Naive thymus-derived CD8-positive, alpha-beta T cell (primary cell): Measurements from ENCODE around the gene ADAP1. TPM values are rescaled to one million over a fixed set of nuclear protein-coding genes. Genes with fewer than 3 reads are reported as not detected.

Experiments
- ATAC-seq, 2 donors: fragments of 150-1000 bp; cut with Tn5 transposase in 1 of 2; sonication (Bioruptor Pico), chemical (Tn5 transposase) in 1 of 2; 1 replicate in 1 of 2; 2 replicates in 1 of 2; pipeline ENCODE4 v1.10.0; 2021; ENCODE audit warnings: mild to moderate bottlenecking in 2 of 2, moderate library complexity in 2 of 2
- POLR2A ChIA-PET: fragments of 350-600 bp; sonication (Branson Sonifier 250); formaldehyde crosslinking; loops from one replicate; lab custom pipeline; 2021; ENCODE audit warnings: antibody characterized with exemption; lab: Charles Lee
- DNase-seq, 10 donors: peaks; one replicate each; pipeline versions ENCODE4 v3.0.0 to v3.0.0-alpha.2; 2020 to 2022
- H3K27ac Mint-ChIP-seq, 10 donors: one replicate each; pipeline ENCODE4 v1.8.0; 2020 to 2022; ENCODE audit warnings: mild to moderate bottlenecking in 10 of 10, mixed read lengths in 10 of 10, moderate library complexity in 4 of 10, inconsistent platforms in 1 of 10
- H3K27me3 Mint-ChIP-seq, 5 donors: one replicate each; pipeline ENCODE4 v1.8.0; 2021 to 2022; ENCODE audit warnings: mixed read lengths in 5 of 5
- H3K36me3 Mint-ChIP-seq, 3 donors: one replicate each; pipeline ENCODE4 v1.8.0; 2020 to 2022; ENCODE audit warnings: mixed read lengths in 3 of 3, mild to moderate bottlenecking in 2 of 3, inconsistent platforms in 1 of 3
- H3K4me1 Mint-ChIP-seq, 4 donors: one replicate each; pipeline ENCODE4 v1.8.0; 2021 to 2022; ENCODE audit warnings: mixed read lengths in 4 of 4
- H3K4me3 Mint-ChIP-seq, 10 donors: one replicate each; pipeline ENCODE4 v1.8.0; 2020 to 2022; ENCODE audit warnings: mild to moderate bottlenecking in 10 of 10, mixed read lengths in 10 of 10, moderate library complexity in 6 of 10, inconsistent platforms in 1 of 10
- H3K9me3 Mint-ChIP-seq, 9 donors: one replicate each; pipeline ENCODE4 v1.8.0; 2020 to 2022; ENCODE audit warnings: mixed read lengths in 9 of 9, mild to moderate bottlenecking in 3 of 9, inconsistent platforms in 1 of 9, moderate library complexity in 1 of 9
- polyA plus RNA-seq, 3 donors: library from polyadenylated mRNA; unstranded; fragments of 300-500 nt; fragmentation: Illumina TruSeq; gene quantifications; one replicate each; pipeline ENCODE4 v1.2.3, GENCODE V29; 2021
- total RNA-seq, 8 experiments: library from RNA in 2 of 8; stranded (reverse) in 2 of 8; gene quantifications; one replicate each; pipeline ENCODE4 v1.2.3 and lab custom pipeline; 2021 to 2026

The ADAP1 gene
- total and polyA plus RNA-seq, 5 experiments from 2014 or later: 7.6 to 18.4 (median 12.4) TPM

GRCh38 chr7:985915-986741 lies 31.6 kb upstream of the ADAP1 start:
- no peak overlapping the region for H3K4me3 Mint-ChIP-seq
- H3K9me3 Mint-ChIP-seq: no peaks in the 10 kb centered on the region
- DNase-seq: no peak
- peaks cover 0 to 4% (median 1%) of the 10 kb centered on the region in 4 donors for H3K4me1 Mint-ChIP-seq
- POLR2A ChIA-PET: no interaction called here
- no peaks in the 10 kb centered on the region for H3K36me3 Mint-ChIP-seq
- peaks cover 2 to 18% (median 8%) of the 10 kb centered on the region in 5 donors for H3K27me3 Mint-ChIP-seq
- no peak overlapping the region for H3K27ac Mint-ChIP-seq
- ATAC-seq: no peak

- POLR2A ChIA-PET: interaction anchor here (0.6 kb wide), 1 partner anchor 11 kb away, joined by 3 read pairs; no protein-coding TSS in a partner anchor
- no peaks in the 10 kb centered on the region for H3K9me3 Mint-ChIP-seq
- H3K4me3 Mint-ChIP-seq: no peak overlapping the region
- H3K27me3 Mint-ChIP-seq: peaks cover 2 to 18% (median 8%) of the 10 kb centered on the region in 5 donors
- ATAC-seq (no peak), DNase-seq (no peak)
- H3K36me3 Mint-ChIP-seq: no peaks in the 10 kb centered on the region
- H3K4me1 Mint-ChIP-seq: peaks cover 0 to 4% (median 1%) of the 10 kb centered on the region in 4 donors
- no peak overlapping the region for H3K27ac Mint-ChIP-seq
These were observed 30.6 kb upstream of the ADAP1 start for GRCh38 chr7:985127-985416.

GRCh38 chr7:984361-985126 lies 30.1 kb upstream of the ADAP1 start:
- peaks cover 2 to 18% (median 8%) of the 10 kb centered on the region in 5 donors for H3K27me3 Mint-ChIP-seq

GRCh38 chr7:983616-984071 lies 29.2 kb upstream of the ADAP1 start:
- Mint-ChIP-seq H3K4me3 (no peak overlapping the region), H3K27ac (no peak overlapping the region), H3K4me1 (peaks cover 0 to 2% (median under 1%) of the 10 kb centered on the region in 4 donors), H3K27me3 (peaks cover 2 to 18% (median 8%) of the 10 kb centered on the region in 5 donors), H3K9me3 (no peaks in the 10 kb centered on the region), H3K36me3 (no peaks in the 10 kb centered on the region)
- ATAC-seq (no peak), DNase-seq (no peak)
- POLR2A ChIA-PET: no interaction called here

More at GRCh38 chr7:984361-985126, 30.1 kb upstream of the ADAP1 start:
- peak in 1 of 2 donors; percentile 25 for ATAC-seq
- Mint-ChIP-seq H3K4me1 (peaks cover 0 to 2% (median under 1%) of the 10 kb centered on the region in 4 donors), H3K9me3 (no peaks in the 10 kb centered on the region), H3K36me3 (no peaks in the 10 kb centered on the region), H3K27ac (no peak overlapping the region), H3K4me3 (no peak overlapping the region)
- DNase-seq: no peak
- POLR2A ChIA-PET: interaction anchor here (0.6 kb wide), 1 partner anchor 10 kb away, joined by 3 read pairs; no protein-coding TSS in a partner anchor

GRCh38 chr7:983004-983615 lies 28.6 kb upstream of the ADAP1 start, which contains the start of gene CYP2W1:
CYP2W1 (plus strand) TSS chr7:983181; CDS start chr7:983212, 31 bp downstream.
- POLR2A ChIA-PET: no interaction called here
- H3K27me3 Mint-ChIP-seq: peaks cover 2 to 18% (median 8%) of the 10 kb centered on the region in 5 donors
- no peak within 1 kb of the TSS for H3K4me3 Mint-ChIP-seq
- H3K36me3 Mint-ChIP-seq: no peaks in the 10 kb centered on the region
- ATAC-seq: no peak
- no peaks in the 10 kb centered on the region for H3K9me3 Mint-ChIP-seq
- peaks cover 0 to 2% (median under 1%) of the 10 kb centered on the region in 4 donors for H3K4me1 Mint-ChIP-seq
- H3K27ac Mint-ChIP-seq: no peak within 1 kb of the TSS
- no peak for DNase-seq

GRCh38 chr7:982511-983003 lies 28.1 kb upstream of the ADAP1 start:
- Mint-ChIP-seq H3K4me3 (no peak overlapping the region), H3K27me3 (peaks cover 2 to 18% (median 8%) of the 10 kb centered on the region in 5 donors), H3K36me3 (no peaks in the 10 kb centered on the region), H3K4me1 (peaks cover 0 to 2% (median under 1%) of the 10 kb centered on the region in 4 donors), H3K9me3 (no peaks in the 10 kb centered on the region), H3K27ac (no peak overlapping the region)
- no peak for ATAC-seq
- DNase-seq: no peak
- POLR2A ChIA-PET: no interaction called here

- DNase-seq (no peak), ATAC-seq (no peak)
- Mint-ChIP-seq H3K27ac (no peak overlapping the region), H3K27me3 (peaks cover 2 to 18% (median 8%) of the 10 kb centered on the region in 5 donors), H3K4me1 (peaks cover 0 to 2% (median under 1%) of the 10 kb centered on the region in 4 donors), H3K9me3 (no peaks in the 10 kb centered on the region), H3K4me3 (no peak overlapping the region), H3K36me3 (no peaks in the 10 kb centered on the region)
- POLR2A ChIA-PET: no interaction called here
These were observed 27.5 kb upstream of the ADAP1 start for GRCh38 chr7:981793-982510.

GRCh38 chr7:979886-980571 lies 25.5 kb upstream of the ADAP1 start:
- ATAC-seq (no peak), DNase-seq (no peak)
- POLR2A ChIA-PET: no interaction called here
- Mint-ChIP-seq H3K9me3 (no peaks in the 10 kb centered on the region), H3K36me3 (no peaks in the 10 kb centered on the region), H3K4me1 (peaks cover 0 to 2% (median 0%) of the 10 kb centered on the region in 4 donors), H3K4me3 (no peak overlapping the region), H3K27me3 (no peaks in the 10 kb centered on the region), H3K27ac (no peak overlapping the region)

GRCh38 chr7:979151-979550 lies 24.7 kb upstream of the ADAP1 start:
- no peak for ATAC-seq
- no peak overlapping the region for H3K4me3 Mint-ChIP-seq
- POLR2A ChIA-PET: interaction anchor here (4.9 kb wide), 1 partner anchor 15 kb away, joined by 21 read pairs; no protein-coding TSS in a partner anchor

GRCh38 chr7:978416-979091 lies 24.1 kb upstream of the ADAP1 start:
- POLR2A ChIA-PET: interaction anchor here (4.9 kb wide), 1 partner anchor 15 kb away, joined by 21 read pairs; no protein-coding TSS in a partner anchor
- H3K9me3 Mint-ChIP-seq: no peaks in the 10 kb centered on the region

More at GRCh38 chr7:979151-979550, 24.7 kb upstream of the ADAP1 start:
- Mint-ChIP-seq H3K27ac (peak overlapping the region in 1 of 10 donors; percentile 38), H3K36me3 (no peaks in the 10 kb centered on the region), H3K9me3 (no peaks in the 10 kb centered on the region), H3K27me3 (no peaks in the 10 kb centered on the region), H3K4me1 (peaks cover 0 to 10% (median 5%) of the 10 kb centered on the region in 4 donors)
- no peak for DNase-seq

GRCh38 chr7:978049-978346 lies 23.5 kb upstream of the ADAP1 start:
- POLR2A ChIA-PET: interaction anchor here (0.5 to 4.9 kb wide), 2 partner anchors 16 to 159 kb away, joined by 3 to 21 read pairs; no protein-coding TSS in a partner anchor
- peaks cover 0 to 5% (median 0%) of the 10 kb centered on the region in 3 donors for H3K36me3 Mint-ChIP-seq
- H3K4me1 Mint-ChIP-seq: peaks cover 0 to 19% (median 9%) of the 10 kb centered on the region in 4 donors
- ATAC-seq: no peak
- H3K27me3 Mint-ChIP-seq: no peaks in the 10 kb centered on the region
- peak overlapping the region in 1 of 10 donors; percentile 29 for H3K27ac Mint-ChIP-seq
- H3K9me3 Mint-ChIP-seq: no peaks in the 10 kb centered on the region
- DNase-seq: no peak
- H3K4me3 Mint-ChIP-seq: peak overlapping the region in 1 of 10 donors; percentile 41

More at GRCh38 chr7:978416-979091, 24.1 kb upstream of the ADAP1 start:
- H3K27me3 Mint-ChIP-seq: no peaks in the 10 kb centered on the region
- no peak overlapping the region for H3K4me3 Mint-ChIP-seq
- H3K4me1 Mint-ChIP-seq: peaks cover 0 to 13% (median 6%) of the 10 kb centered on the region in 4 donors
- no peak overlapping the region for H3K27ac Mint-ChIP-seq
- ATAC-seq (no peak), DNase-seq (no peak)
- peaks cover 0 to under 1% (median 0%) of the 10 kb centered on the region in 3 donors for H3K36me3 Mint-ChIP-seq
